ENCODE measurements around the gene GOSR2. TPM values are rescaled to one million over a fixed set of nuclear protein-coding genes. Genes with fewer than 3 reads are reported as not detected.

Gene GOSR2
- total and polyA plus RNA-seq, 9 of the 15 experiments (the other 6 are each of a cell fraction or from before 2014, with no cell fraction given), result 32.7 to 96.3 (median 48.9) TPM

- TF ChIP-seq E4F1 (CRISPR knock-in tag; IDR thresholded peaks at IDR 0.05; ENCODE audit: borderline replicate concordance) (no peak), RAD51 (IDR thresholded peaks at IDR 0.05; ENCODE audit: borderline replicate concordance, low read depth) (peak; percentile 72), ZFP1 (CRISPR knock-in tag; IDR thresholded peaks at IDR 0.05) (no peak), CXXC5 (CRISPR knock-in tag; IDR thresholded peaks at IDR 0.05) (no peak), FOXM1 (IDR thresholded peaks at IDR 0.05; ENCODE audit: low read depth) (no peak), FOXM1 (CRISPR knock-in tag; IDR thresholded peaks at IDR 0.05; ENCODE audit: low read depth) (no peak), RUNX1 (IDR thresholded peaks at IDR 0.05; ENCODE audit: low read depth) (no peak), KAT8 (IDR thresholded peaks at IDR 0.05; ENCODE audit: low read depth) (no peak), STAG1 (CRISPR knock-in tag; IDR thresholded peaks at IDR 0.05; ENCODE audit: borderline replicate concordance) (peak; percentile 76; the same call in 1 of the 2 replicates), ZNF507 (tag; conservative IDR thresholded peaks at IDR 0.05) (no peak), ZNF586 (CRISPR knock-in tag; conservative IDR thresholded peaks at IDR 0.05) (no peak), NCOA1 (IDR thresholded peaks at IDR 0.05; ENCODE audit: low read depth) (no peak), ZNF232 (CRISPR knock-in tag; IDR thresholded peaks at IDR 0.05) (no peak), ZNF124 (CRISPR knock-in tag; IDR thresholded peaks at IDR 0.05) (no peak), TCF7L2 (IDR thresholded peaks at IDR 0.05; ENCODE audit: low read depth, low read length) (no peak), ZNF79 (CRISPR knock-in tag; IDR thresholded peaks at IDR 0.05; ENCODE audit: low read depth) (no peak), MEF2A (IDR thresholded peaks at IDR 0.05; ENCODE audit: control insufficient read depth, low read depth, low read length) (no peak), GTF2B (IDR thresholded peaks at IDR 0.05; ENCODE audit: extremely low read depth, insufficient read length) (no peak), MNT (conservative IDR thresholded peaks at IDR 0.05) (0 out of 4 replicates have a peak, but pooled peaks of 1 of the 2 experiments have one; percentile 15), JUND (IDR thresholded peaks at IDR 0.05; ENCODE audit: borderline replicate concordance, low read depth, low read length) (peak; percentile 50), JUND (tag; IDR thresholded peaks at IDR 0.05; ENCODE audit: borderline replicate concordance, low read depth, low read length) (peak; percentile 14; the same call in 1 of the 3 replicates), ZBTB8A (IDR thresholded peaks at IDR 0.05; ENCODE audit: partially characterized antibody) (no peak), MCM5 (IDR thresholded peaks at IDR 0.05; ENCODE audit: low read depth) (no peak), FOXO4 (CRISPR knock-in tag; IDR thresholded peaks at IDR 0.05) (no peak)
Observed at GRCh38 chr17:46940692-46941404, 17.9 kb downstream of the GOSR2 start (continued).
